Smooth muscle cell of the brain vasculature (primary cell): ENCODE measurements around the gene NAPB.
"Not testable (repeated sequence)": the region's sequence is repeated elsewhere in the genome, so short reads cannot be mapped to it uniquely, and the experiment has no call there.

Experiments used
- DNase-seq: peaks from one replicate; pipeline ENCODE4 v3.0.0-alpha.2; 2012; ENCODE audit warnings: low read depth, low spot score

NAPB gene

GRCh38 chr20:23420943-23421931 is at the start of gene NAPB:
Gene NAPB (minus strand): TSS chr20:23421488. CDS start chr20:23421402, 86 bp downstream.
- DNase-seq, result peak; percentile 77

- DNase-seq, result not testable (repeated sequence)
Measured at GRCh38 chr20:23466961-23467360, 45.7 kb upstream of the NAPB start.

GRCh38 chr20:23461180-23461579 is 39.9 kb upstream of the NAPB start:
- DNase-seq, result no peak

- no peak for DNase-seq
Measured at GRCh38 chr20:23459461-23460150, 38.3 kb upstream of the NAPB start.

GRCh38 chr20:23456873-23457272 is 35.6 kb upstream of the NAPB start:
- DNase-seq, result no peak

- no peak for DNase-seq
Measured at GRCh38 chr20:23456409-23456808, 35.1 kb upstream of the NAPB start.

GRCh38 chr20:23455639-23456038 is 34.4 kb upstream of the NAPB start:
- no peak for DNase-seq

GRCh38 chr20:23454816-23455215 is 33.5 kb upstream of the NAPB start:
- DNase-seq, result no peak

GRCh38 chr20:23453549-23454543 is 32.6 kb upstream of the NAPB start:
- DNase-seq, result no peak

GRCh38 chr20:23452776-23453175 is 31.5 kb upstream of the NAPB start, which contains the start of gene CST11:
Gene CST11 (minus strand): TSS chr20:23452876. CDS start chr20:23452811, 65 bp downstream.
- no peak for DNase-seq

GRCh38 chr20:23451956-23452487 is 30.7 kb upstream of the NAPB start:
- no peak for DNase-seq

- DNase-seq, result no peak
Measured at GRCh38 chr20:23450877-23451276, 29.6 kb upstream of the NAPB start.

GRCh38 chr20:23449421-23449820 is 28.1 kb upstream of the NAPB start:
- DNase-seq, result no peak

- no peak for DNase-seq
Measured at GRCh38 chr20:23448167-23448566, 26.9 kb upstream of the NAPB start.

- no peak for DNase-seq
Measured at GRCh38 chr20:23446505-23446904, 25.2 kb upstream of the NAPB start.

GRCh38 chr20:23445596-23446217 is 24.4 kb upstream of the NAPB start:
- no peak for DNase-seq

GRCh38 chr20:23444859-23445258 is 23.6 kb upstream of the NAPB start:
- no peak for DNase-seq

- DNase-seq, result no peak
Measured at GRCh38 chr20:23442436-23442835, 21.1 kb upstream of the NAPB start.

GRCh38 chr20:23441850-23442313 is 20.6 kb upstream of the NAPB start:
- DNase-seq, result peak; percentile 44

GRCh38 chr20:23440004-23440403 is 18.7 kb upstream of the NAPB start:
- DNase-seq, result no peak
